NOMO-1 (cell line): ENCODE measurements around the gene TEX30.
A peak's percentile ranks its signal among the peaks of the same experiment; 100 is the strongest.

Source experiments
- DNase-seq, 2 experiments: peaks; one replicate each; lab custom pipeline; 2025; ENCODE audit not compliant: unreplicated experiment in 2 of 2; lab: John Stamatoyannopoulos, UW

Gene TEX30

DNA sequence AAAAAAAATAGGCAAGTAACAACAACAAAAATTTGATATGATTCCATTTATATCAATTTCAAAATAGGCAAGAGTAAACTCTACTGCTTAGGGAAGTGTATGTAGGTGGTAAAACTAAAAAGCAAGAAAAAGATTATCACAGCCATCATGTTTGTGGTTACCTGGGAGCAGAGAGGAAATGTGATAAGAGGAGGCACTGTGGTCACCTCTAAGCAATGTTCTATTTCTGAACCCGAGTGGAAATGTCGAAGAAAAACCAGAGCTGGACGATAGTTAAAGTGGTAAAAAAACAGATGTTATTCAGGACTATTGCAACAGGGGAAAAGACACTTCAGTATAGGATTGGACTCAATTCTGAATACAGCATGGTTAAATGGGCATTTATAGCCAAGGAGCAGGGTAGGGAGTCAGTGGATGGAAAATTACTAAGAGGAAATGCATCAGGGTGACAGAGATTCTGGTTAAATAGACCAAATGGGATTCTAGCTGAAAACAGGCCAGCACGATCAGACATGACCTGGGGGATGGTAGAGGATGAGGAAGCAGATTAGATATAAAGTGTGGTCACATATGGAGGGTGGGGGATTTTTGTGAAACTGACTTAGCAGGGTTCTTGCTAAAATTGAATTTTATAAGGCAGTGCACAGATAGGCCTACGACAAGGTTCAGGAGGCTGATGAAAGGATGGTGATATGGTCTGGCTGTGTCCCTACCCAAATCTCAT lies 6.0 kb upstream of the TEX30 start:
- peak in 1 of 2 experiments; percentile 28 for DNase-seq

DNA sequence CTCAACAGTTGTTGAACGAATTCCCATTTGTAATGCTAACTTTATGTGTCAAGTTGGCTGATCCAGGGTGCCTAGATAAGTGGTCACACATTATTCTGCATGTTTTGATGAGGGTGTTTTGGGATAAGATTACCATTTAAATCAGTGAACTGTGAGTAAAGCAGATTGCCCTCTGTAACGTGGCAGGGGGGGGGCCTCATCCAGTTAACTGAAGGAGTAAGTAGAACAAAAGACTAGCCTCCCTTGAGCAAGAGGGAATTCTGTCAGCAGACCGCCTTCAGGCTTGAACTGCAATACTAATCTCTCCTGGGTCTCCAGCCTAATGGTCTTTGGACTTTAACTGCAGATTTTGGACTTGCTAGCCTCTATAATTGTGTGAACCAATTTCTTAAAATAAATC lies 4.2 kb upstream of the TEX30 start:
- no peak for DNase-seq

DNA sequence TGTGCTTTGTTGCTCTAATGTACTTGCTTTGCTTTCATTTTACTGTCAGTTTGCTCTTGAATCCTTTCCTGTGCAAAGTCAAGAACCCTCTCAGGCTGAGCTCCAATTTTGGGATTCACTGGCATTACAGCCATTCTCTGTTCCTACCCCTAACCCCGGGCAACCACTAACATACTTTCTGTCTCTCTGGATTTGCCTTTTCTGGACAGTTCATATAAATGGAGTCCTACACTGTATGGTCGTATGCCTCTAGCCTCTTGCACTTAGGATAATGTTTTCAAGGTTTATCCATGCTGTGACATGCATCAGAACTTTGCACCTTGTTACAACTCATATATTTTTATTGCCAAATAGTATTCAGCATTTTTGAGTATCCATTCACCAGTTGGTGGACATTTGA lies 2.7 kb upstream of the TEX30 start:
- no peak for DNase-seq

DNA sequence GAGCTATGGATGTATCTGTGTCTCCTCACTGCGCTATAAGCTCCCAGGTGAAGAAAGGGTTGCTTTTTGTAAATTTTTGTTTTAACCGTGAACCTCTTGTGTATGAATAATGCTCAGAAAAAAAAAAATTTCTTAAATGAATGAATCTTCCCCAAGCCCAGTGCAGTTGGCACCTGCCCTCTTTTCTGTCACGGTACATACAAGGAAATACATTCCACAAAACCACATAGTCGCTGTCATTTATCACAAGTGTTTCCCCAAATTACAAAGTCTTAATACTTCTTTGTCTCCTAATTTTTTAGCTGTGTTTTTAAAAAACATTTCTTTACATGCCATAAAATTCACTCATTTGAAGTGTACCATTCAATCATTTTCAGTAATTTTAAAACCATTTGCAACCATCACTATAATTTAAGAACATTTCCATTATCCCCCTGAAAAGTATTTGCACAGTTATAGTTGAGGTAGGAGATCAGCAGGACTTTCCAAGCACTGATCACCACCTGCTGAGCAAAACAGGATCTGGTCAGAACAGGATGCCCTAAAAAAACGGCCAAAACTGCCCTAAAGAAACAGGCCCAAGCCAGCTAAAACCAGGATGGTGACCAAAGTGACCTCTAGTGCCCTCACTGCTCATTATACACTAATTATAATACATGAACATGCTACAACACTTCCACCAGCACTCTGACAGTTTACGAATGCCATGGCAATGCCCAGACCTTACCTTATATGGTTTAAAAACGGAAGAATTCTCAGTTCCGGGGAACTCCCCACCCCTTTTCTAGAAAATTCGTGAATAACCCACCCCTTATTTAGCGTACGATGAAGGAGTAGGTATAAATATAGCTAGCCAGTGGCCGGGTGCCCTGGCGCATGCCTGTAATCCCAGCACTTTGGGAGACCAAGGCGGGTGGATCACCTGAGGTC lies 1.3 kb upstream of the TEX30 start:
- peak in 1 of 2 experiments; percentile 7 for DNase-seq

DNA sequence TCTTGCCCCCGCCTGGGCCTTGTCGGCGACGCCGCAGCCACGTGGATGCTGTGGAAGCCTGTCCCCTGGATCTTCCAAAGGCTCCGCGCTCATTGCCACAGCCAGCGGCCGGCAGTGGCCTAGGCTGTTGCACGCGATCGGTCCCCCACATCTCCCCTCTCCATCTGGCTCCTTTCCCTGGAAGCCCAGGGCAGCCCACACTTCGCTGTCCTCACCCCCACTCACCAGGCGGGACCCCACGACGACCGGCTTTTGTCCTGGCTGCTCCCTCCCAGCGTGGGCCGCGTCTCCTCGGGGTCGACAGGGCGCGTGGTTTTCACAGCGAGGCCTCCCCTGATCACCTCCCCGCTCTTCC lies 605 bp upstream of the TEX30 start:
- no peak for DNase-seq

DNA sequence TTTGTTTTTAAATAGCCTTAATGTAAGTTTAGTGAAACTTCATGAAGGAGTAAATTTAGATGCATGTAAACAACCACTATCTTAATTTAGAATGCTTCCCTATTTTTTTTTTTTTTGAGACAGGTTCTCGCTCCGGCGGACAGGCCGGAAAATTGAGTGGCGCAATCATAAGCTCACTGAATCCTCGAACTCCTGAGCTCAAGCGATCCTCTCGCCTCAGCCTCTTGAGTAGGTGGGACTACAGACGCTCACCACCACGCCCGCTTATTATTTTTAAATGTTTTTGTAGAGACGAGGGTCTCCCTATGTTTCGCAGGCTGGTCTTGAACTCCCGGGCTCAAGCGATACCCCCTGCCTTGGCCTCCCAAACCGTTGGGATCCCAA lies 1.6 kb downstream of the TEX30 start:
- no peak for DNase-seq

DNA sequence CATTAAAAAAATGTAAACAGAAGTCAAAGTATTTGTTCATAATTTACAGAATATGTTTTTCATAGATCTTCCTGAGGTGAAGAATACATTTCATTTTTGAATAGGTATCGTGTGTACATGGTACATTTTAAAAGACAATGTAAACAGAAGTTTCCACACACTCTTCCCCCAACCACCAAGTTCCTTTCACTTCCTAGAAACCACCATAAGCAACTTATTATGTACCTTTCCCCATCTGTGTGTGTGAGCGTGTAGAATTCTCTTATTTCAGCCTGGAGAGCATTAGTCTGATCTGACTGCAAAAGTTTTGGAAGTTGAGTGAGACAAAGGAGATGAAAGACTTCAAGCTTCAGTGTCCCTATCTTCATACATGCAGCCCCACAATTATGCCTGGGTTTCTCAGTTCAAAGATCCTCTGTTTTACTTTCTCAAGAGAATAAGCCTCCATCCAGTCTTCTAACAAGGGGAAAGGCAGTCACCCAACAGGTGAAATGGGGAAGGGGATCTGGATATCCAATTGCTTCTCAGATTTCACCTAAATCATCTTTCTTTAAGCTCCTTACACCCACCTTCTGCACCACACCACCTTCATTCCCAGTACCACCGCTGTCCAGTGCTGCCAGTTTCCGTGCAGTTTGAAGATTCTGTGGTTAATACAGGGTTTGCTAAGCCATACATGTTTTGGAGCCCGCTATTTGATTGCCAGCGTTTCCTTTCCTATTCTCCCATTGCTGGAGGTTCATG lies 2.1 kb downstream of the TEX30 start:
- peak; percentile 24 to 51 for DNase-seq

DNA sequence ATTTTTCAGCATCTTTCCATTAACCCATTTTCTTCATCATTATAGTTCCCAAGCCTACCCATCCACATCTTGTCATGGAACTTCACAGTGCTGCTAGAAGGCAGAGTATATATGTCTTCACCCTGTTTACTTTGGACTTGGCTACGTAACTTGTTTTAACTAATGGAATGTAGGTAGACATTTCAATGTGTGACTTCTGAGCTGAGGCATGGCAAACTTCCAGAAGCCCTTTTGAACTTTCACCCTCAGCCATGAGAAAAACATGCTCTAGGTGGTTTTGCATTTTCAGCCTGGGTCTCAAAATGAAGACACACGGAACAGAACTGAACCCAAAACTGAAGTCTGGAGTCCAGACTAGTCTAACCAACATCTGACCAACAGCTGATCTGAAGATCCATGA lies 3.2 kb downstream of the TEX30 start:
- no peak for DNase-seq

DNA sequence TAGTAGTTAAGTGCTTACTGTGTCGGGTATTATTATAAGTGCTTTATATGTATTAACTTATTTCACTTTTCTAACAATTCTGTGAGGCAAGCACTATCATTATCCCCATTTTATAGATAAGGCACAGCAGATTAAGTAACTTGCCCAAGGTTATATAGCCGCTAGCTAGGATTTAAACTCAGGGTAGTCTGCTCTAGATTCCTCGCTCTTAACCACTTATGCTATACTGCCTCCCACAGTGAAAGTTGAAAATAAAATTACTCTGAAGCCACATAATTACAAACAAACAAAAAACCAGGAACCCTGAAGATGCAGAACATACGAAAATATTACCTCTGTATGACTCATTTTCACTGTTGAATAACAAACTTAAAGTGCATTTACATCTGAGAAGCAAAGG lies 3.9 kb downstream of the TEX30 start:
- DNase-seq, result peak in 1 of 2 experiments; percentile 23

DNA sequence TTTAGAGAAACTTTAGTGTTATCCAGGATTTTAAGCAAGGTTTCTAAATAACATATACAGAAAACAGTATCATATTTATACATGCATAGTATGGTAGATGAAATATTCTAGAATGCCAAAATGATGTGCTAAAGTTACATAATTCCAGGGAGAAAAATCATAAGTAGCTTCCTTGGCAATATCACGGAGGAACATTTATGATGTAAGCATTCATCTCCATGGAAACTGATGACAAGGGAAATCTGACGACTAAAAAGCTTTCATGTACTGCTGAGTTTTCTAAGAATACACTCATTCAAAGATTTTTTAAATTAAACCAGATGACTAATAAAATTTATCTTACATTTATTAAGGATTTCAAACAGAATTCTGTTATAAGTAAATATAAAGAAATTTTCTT lies 4.7 kb downstream of the TEX30 start:
- no peak for DNase-seq

DNA sequence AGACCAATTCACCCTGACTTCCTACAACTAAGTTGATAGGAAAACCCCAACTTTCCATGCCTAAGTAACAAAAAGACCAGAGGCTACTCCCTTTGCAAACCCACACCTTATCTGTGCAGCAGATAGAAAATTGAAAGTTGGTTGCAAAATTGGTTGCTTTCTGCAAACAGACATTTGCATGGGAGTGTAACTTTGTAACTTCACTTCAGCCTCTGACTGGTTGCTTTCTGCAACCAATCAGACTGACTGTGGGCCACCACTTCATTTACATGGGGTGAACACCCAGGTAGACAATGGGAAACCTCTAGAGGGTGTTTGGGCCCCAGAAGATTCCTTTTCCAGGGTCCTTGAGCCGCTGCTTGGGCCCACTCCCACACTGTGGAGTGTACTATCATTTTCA lies 9.8 kb downstream of the TEX30 start:
- no peak for DNase-seq

DNA sequence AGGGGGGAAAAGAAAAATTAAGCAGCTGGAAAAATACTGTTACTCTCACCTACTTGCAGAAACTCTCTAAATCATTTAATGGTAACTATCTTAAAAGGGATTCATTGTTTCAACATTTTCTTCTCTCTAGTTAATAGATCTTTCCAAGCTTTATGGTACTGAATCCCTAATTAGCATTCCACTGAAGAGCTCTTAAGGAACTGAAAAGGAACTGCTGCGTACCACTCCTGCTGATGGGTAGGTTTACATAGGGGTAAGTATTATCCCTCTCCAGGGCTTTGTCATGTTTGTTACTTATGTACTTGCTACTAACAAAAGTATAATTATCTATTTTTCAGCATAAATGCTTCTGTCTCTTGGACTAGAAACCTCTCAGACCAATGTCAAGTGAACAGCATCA lies 12.5 kb downstream of the TEX30 start:
- DNase-seq, result no peak

DNA sequence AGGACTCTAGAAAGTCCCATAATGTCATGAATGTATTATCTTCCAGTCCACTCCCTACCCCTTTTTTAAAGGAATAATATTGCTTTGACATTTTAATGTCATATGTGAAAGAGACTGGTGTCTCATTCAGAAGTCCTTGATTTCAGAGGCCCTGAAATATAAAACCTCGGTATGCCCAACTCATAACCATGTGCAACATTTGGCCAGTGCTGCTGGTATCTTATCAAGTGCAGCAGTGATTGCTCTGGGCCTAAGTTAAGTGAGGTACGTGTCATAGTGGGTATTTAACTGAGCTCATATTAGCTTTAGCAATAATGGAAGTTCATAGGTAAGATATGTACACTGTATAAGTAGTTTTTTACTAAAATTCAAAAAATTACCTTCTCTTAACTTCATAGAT lies 14.7 kb downstream of the TEX30 start:
- no peak for DNase-seq

DNA sequence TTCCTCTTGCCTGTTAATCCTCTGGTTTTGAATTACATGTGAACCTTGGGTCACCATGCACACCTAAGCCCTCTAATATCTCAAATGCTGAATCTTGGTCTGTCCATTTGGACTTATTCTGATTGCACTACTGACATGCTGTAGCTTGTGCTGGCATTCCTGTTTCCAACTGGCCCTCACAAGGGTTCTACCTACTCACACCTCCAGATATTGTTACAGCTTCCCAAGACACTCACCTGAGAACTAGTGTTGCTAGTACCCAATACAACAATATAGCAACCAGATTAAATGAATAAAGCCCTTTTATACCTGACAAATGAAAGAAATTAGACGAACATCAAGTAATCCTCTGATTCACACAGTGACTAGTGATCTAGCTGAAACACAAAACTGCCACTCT lies 16.6 kb downstream of the TEX30 start:
- DNase-seq, result no peak

DNA sequence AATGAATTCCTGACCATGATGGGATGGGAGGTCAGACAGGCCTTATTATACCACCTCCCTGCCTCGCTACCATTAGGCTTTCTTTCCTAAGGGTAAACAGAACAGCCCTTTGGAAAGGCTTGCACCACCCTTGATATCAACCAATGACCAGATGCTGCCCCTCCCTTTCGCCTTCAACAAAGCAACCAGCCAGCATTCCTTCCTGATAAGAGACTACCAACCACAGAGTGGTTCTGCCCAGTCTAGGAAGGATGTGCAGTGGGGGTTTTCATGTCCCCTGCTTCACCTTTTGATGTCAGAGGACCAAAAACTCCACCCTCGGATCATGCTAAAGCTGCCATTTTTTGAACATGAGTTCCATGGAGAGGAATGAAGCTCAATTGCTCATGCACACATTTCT lies 21.7 kb downstream of the TEX30 start:
- DNase-seq, result no peak

DNA sequence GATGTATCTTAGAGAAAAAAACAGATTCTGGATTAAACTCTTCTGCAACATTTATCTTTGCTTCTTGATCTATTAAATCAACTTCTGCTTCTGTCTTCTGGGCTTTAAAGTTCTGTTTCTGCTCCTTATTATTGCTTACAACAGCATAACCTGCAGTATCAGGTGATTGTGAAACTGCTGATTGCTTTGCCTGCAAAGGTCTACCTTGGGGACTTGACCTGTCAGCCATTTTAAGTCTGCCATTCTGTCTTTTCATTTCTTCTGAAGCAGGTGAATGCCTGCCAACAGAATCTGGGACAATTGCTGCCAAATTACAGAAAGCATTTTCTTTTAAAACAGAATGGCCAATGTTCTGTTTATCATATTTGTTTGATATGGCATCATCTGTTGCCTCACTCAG lies 31.1 kb downstream of the TEX30 start:
- DNase-seq, result no peak

DNA sequence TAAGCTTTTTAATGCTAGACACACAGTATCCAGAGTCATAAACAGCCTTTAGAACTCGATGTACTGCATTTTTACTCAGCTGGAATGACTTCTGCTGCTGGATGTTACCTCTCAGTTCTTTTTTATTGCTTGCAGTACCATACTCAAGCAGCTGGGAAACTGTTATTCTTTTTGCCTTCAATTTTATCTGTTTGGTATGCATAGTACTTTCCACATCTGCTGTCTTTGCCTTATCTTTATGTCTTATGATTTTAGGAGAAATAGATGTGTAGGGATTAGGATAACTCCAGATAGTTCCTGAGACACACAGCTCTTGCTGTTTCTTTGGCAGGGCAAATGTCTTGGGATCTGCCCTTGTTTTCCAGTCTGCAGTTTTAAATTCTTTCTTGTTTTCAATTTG lies 31.5 kb downstream of the TEX30 start:
- no peak for DNase-seq

DNA sequence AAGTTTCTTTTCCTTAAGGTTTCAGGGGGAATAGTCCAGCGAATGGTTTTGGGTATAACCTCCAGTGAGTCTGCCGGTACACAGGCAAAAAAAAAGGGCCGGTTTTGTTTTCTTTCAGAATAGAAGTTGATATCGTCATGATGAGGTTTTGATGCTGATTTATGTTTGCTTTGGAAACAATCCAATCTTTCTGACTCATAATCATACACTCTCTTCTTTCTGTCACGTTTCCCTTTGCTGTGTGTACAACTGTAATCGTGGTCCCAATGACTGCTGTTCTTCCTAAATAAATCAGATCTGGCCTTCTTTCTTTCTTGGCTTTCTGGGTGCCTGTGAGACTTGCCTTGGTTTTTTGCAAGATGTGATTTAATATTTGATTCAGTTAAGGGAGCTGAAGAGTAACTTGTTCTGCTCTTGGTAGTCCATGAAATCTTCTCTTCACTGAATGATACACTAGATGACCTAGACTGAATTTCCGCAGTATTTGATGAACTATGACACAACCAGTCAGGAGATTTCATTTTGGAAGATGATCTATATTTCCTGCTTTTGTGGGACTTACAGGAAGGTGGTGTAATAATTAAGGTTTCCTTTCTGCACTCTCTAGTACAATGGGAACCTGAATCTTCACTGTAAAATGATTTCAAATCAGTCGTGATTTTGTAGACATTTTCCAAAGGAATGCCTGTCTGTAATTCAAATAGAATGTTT lies 43.9 kb downstream of the TEX30 start:
- peak in 1 of 2 experiments; percentile 16 for DNase-seq

DNA sequence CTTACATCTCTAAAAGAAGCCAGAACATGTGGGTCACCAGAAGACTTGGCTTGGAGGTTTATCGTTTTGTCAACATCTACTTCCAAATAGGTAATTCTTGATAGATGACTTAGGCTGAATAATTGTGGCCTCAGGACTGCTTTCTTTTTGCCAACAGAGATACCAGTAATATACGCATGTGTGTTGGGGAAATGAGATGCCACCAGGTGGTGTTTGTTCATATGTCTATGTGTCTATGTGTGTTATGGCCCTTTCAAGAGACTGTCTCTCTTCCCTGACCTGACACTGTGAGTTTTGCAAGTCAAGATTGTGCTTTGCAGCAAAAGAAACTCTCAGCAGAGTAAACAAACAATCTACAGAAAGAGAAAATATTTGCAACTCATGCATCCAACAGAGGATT lies 47.2 kb downstream of the TEX30 start:
- no peak for DNase-seq

DNA sequence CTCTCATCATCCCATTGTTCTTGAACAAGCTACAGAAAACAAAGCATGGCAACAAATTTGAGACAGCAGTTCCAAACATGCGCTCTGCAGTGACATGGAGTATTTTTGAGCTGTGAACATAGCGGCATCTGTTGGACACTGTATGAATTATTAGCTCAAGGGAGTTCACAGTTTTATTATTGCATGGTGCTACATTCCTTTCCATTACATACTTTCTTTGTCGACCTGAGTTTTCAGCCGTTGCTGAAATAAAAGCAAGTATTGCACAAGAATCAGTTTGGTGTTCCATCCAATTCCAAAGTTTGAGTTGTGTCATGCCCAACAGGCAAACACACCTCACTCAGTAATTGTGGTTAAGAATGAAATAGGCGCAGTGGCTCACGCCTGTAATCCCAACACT lies 48.7 kb downstream of the TEX30 start:
- peak in 1 of 2 experiments; percentile 52 for DNase-seq

DNA sequence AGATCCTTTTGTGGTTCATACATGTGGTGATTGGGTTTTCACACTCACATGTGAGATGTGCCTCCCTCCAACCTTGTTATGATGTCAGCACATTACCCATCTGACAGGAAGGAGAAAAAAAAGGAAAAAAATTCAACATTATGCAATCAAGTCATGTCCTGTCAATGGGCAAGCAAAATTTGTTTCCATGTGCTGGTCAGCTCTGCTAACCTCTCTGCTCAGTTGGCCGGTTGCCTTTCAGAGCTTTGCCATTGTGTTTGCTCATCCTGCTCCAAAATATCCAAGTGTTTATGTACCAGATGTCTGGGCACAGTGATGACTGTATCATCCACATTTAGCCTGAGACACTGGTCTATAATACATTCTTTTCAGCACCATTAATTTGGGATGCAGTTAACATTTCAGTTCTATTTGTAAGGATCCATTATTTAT lies 51.8 kb downstream of the TEX30 start:
- no peak for DNase-seq
